K562 (cell line): ENCODE results near the gene GABRP. TPM values are rescaled to one million over a fixed set of nuclear protein-coding genes. Genes with fewer than 3 reads are reported as not detected.

ENCODE experiments used
- ATAC-seq: fragments of 200-7000 bp; cut with Tn5 transposase; 3 replicates; pipeline ENCODE4 v1.9.1; 2020; ENCODE audit warnings: moderate library complexity
- BruUV-seq: library from RNA; stranded (reverse); fragments of 400-500 nt; replicated peaks from 2 replicates; lab custom pipeline; 2021; lab: Mats Ljungman, UMichigan
- CTCF ChIA-PET: fragments of 300-600 bp; formaldehyde crosslinking; extraction: SDS; loops from one replicate; lab custom pipeline; 2021; ENCODE audit warnings: low intra/inter-chr PET ratio; lab: Yijun Ruan, JAX
- POLR2A ChIA-PET: fragments of 300-600, 350-650 bp; sonication (Branson Sonifier 250); formaldehyde crosslinking; extraction: SDS; loops from one replicate; lab custom pipeline; 2021; ENCODE audit warnings: antibody characterized with exemption, inconsistent platforms; lab: Yijun Ruan, JAX
- DNase-seq, 4 experiments: peaks; one replicate each; pipeline versions ENCODE4 v3.0.0 to v3.0.0-alpha.2; 2011 to 2018; ENCODE audit warnings: low spot score in 3 of 4, mixed read lengths in 3 of 4; ENCODE audit errors: extremely low read depth in 1 of 4
- FAIRE-seq: peaks from 2 replicates; lab custom pipeline; 2011; peaks lifted over from hg19 to GRCh38; lab: Jason Lieb, UNC
- H2AFZ ChIP-seq: 2 replicates; pipeline ENCODE4 v1.6.0; 2011; ENCODE audit warnings: low read depth, low read length, control low read depth, inconsistent platforms
- H3K27ac ChIP-seq: fragments of 200-600 bp; 3 replicates; pipeline ENCODE4 v1.8.0; 2011; ENCODE audit warnings: low read depth, mild to moderate bottlenecking, control low read depth, inconsistent platforms, low read length, moderate library complexity, mixed read lengths; ENCODE audit errors: extremely low read depth
- H3K27me3 ChIP-seq, 2 experiments: fragments of 300-600 bp in 1 of 2; 2 replicates in 1 of 2; 3 replicates in 1 of 2; pipeline versions ENCODE4 v1.6.0 to v1.8.0; 2011; ENCODE audit warnings: inconsistent platforms in 2 of 2, low read length in 2 of 2, mild to moderate bottlenecking in 1 of 2, mixed read lengths in 1 of 2, moderate library complexity in 1 of 2; ENCODE audit not compliant: control insufficient read depth in 2 of 2, insufficient read depth in 2 of 2
- H3K36me3 ChIP-seq: fragments of 300-600 bp; 3 replicates; pipeline ENCODE4 v1.8.0; 2011; ENCODE audit warnings: mild to moderate bottlenecking, low read length, inconsistent platforms; ENCODE audit not compliant: control insufficient read depth, insufficient read depth
- H3K4me1 ChIP-seq, 2 experiments: fragments of 200-600 bp in 1 of 2; replicated peaks in 1 of 2; 2 replicates in 1 of 2; 3 replicates in 1 of 2; pipeline versions ENCODE4 v1.5.1 to v1.8.0; 2011; ENCODE audit warnings: inconsistent platforms in 2 of 2, low read length in 2 of 2, mild to moderate bottlenecking in 1 of 2, mixed read lengths in 1 of 2, moderate library complexity in 1 of 2; ENCODE audit not compliant: control insufficient read depth in 2 of 2, insufficient read depth in 2 of 2
- H3K4me2 ChIP-seq: 2 replicates; pipeline ENCODE4 v1.6.1; 2011; ENCODE audit warnings: low read length, control low read depth, inconsistent platforms, mixed read lengths; ENCODE audit not compliant: insufficient read depth
- H3K4me3 ChIP-seq: fragments of 200-600 bp; sonication (generic), shearing (Covaris generic); 2 replicates; pipeline ENCODE4 v1.5.1; 2016; ENCODE audit warnings: control low read depth, inconsistent platforms
- H3K79me2 ChIP-seq: fragments of 200-600 bp; 3 replicates; pipeline ENCODE4 v1.8.0; 2011; ENCODE audit warnings: low read length, inconsistent platforms; ENCODE audit not compliant: control insufficient read depth, insufficient read depth
- H3K9ac ChIP-seq, 2 experiments: 2 replicates each; pipeline versions ENCODE4 v1.6.0 to v1.6.1; 2011; ENCODE audit warnings: low read depth in 2 of 2, low read length in 2 of 2, control low read depth in 1 of 2, inconsistent platforms in 1 of 2, mild to moderate bottlenecking in 1 of 2, mixed read lengths in 1 of 2; ENCODE audit not compliant: insufficient read depth in 1 of 2
- H3K9me1 ChIP-seq: one replicate; pipeline ENCODE4 v1.6.0; 2011; ENCODE audit warnings: inconsistent platforms, mild to moderate bottlenecking, low read length, moderate library complexity; ENCODE audit not compliant: control insufficient read depth, insufficient read depth
- H3K9me3 ChIP-seq: replicated peaks from 2 replicates; pipeline ENCODE4 v1.5.1; 2011; ENCODE audit warnings: low read depth, low read length, inconsistent platforms; ENCODE audit not compliant: control insufficient read depth, insufficient read depth
- H4K20me1 ChIP-seq: replicated peaks from 2 replicates; pipeline ENCODE4 v1.6.1; 2011; ENCODE audit warnings: low read length, inconsistent platforms, mixed read lengths; ENCODE audit not compliant: control insufficient read depth, insufficient read depth
- BRD4 ChIP-seq: fragments of 200-600 bp; sonication (generic); IDR thresholded peaks from 2 replicates; pipeline ENCODE4 v1.6.1; 2017; ENCODE audit warnings: inconsistent platforms
- CBX5 ChIP-seq: IDR thresholded peaks from 2 replicates; pipeline ENCODE4 v1.6.1; 2014; ENCODE audit warnings: low read depth, borderline replicate concordance
- DPF2 ChIP-seq: fragments of 450-650 bp; IDR thresholded peaks from 2 replicates; pipeline ENCODE4 v1.6.1; 2016
- ETV1 ChIP-seq: fragments of 450-650 bp; conservative IDR thresholded peaks from 2 replicates; pipeline ENCODE4 v1.6.1; 2016; ENCODE audit warnings: missing genetic modification characterization, control low read depth, low read depth, missing compliant biosample characterization
- HMGN3 ChIP-seq: IDR thresholded peaks from 2 replicates; pipeline ENCODE4 v1.6.1; 2011; ENCODE audit warnings: borderline replicate concordance, low read depth, mild to moderate bottlenecking, mixed read lengths, low read length; ENCODE audit not compliant: insufficient read length; ENCODE audit errors: extremely low read depth
- KHSRP ChIP-seq: fragments of 450-650 bp; IDR thresholded peaks from 2 replicates; pipeline ENCODE4 v1.6.1; 2017
- MED1 ChIP-seq: sonication (generic); formaldehyde crosslinking; IDR thresholded peaks from 2 replicates; pipeline ENCODE4 v1.8.1; 2023; ENCODE audit warnings: missing genetic modification reagents, borderline replicate concordance
- MEF2A ChIP-seq: IDR thresholded peaks from 2 replicates; pipeline ENCODE4 v1.6.1; 2011; ENCODE audit warnings: low read depth, mild to moderate bottlenecking, low read length, moderate library complexity; ENCODE audit not compliant: control insufficient read depth
- MTA2 ChIP-seq: fragments of 450-650 bp; IDR thresholded peaks from 2 replicates; pipeline ENCODE4 v1.6.1; 2016; ENCODE audit warnings: low read depth
- NFXL1 ChIP-seq: fragments of 450-650 bp; formaldehyde crosslinking; IDR thresholded peaks from 2 replicates; pipeline ENCODE4 v1.4.0; 2021; ENCODE audit warnings: mild to moderate bottlenecking
- POLR2AphosphoS2 ChIP-seq: IDR thresholded peaks from 2 replicates; pipeline ENCODE4 v1.6.1; 2012; ENCODE audit warnings: low read length, improper control_type of control experiment
- POLR3G ChIP-seq: IDR thresholded peaks from 2 replicates; pipeline ENCODE4 v1.6.1; 2011; ENCODE audit not compliant: insufficient read length, insufficient replicate concordance; ENCODE audit errors: extremely low read depth
- SOX6 ChIP-seq: fragments of 450-650 bp; IDR thresholded peaks from 2 replicates; pipeline ENCODE4 v1.6.1; 2014; ENCODE audit warnings: mild to moderate bottlenecking
- ZKSCAN8 ChIP-seq: fragments of 200-800 bp; sonication (Bioruptor generic); IDR thresholded peaks from 2 replicates; pipeline ENCODE4 v1.6.1; 2016; ENCODE audit warnings: missing genetic modification characterization, missing compliant biosample characterization
- ZNF175 ChIP-seq: fragments of 200-800 bp; sonication (Bioruptor generic); IDR thresholded peaks from 2 replicates; pipeline ENCODE4 v1.6.1; 2016; ENCODE audit warnings: low read depth, mild to moderate bottlenecking, missing genetic modification characterization, missing compliant biosample characterization
- ZNF444 ChIP-seq: fragments of 250-450 bp; sonication (Bioruptor Pico); IDR thresholded peaks from 2 replicates; pipeline ENCODE4 v1.4.0; 2020; ENCODE audit warnings: mild to moderate bottlenecking, moderate library complexity
- ZNF445 ChIP-seq: fragments of 250-450 bp; sonication (Bioruptor Pico); IDR thresholded peaks from 2 replicates; pipeline ENCODE4 v1.4.0; 2020; ENCODE audit warnings: low read depth, mild to moderate bottlenecking, moderate library complexity
- WGBS: fragments of 100-300 bp; shearing (Covaris generic); methylation state at CpG from one replicate; pipeline ENCODE4 v1.1.6; 2016; ENCODE audit warnings: low coverage, mixed read lengths; ENCODE audit not compliant: insufficient coverage; ENCODE audit errors: missing lambda C conversion rate; 5-methylcytosine and 5-hydroxymethylcytosine counted together
- in situ Hi-C: fragments of 300-500 bp; cut with MboI; formaldehyde crosslinking; loops from 4 replicates; pipeline ENCODE4 v1.15.0; 2018; ENCODE audit warnings: inconsistent platforms, mixed read lengths
- intact Hi-C: fragments of 100-400 bp; cut with micrococcal nuclease; formaldehyde crosslinking; loops from 2 replicates; pipeline ENCODE4 v1.14.2; 2022
- polyA plus RNA-seq, 8 experiments: library from polyadenylated mRNA; depleted of rRNA in 4 of 8; stranded (reverse) in 5 of 8; unstranded in 3 of 8; fragments of >200 nt; fragmentation: Nextera tagmentation in 2 of 8; fragmentation: Illumina TruSeq in 1 of 8; extraction: Ambion mirVana in 2 of 8; extraction: Trizol in 1 of 8; gene quantifications; 2 replicates each; pipeline versions ENCODE4 v1.2.1 to v1.2.3, GENCODE V29; 2011 to 2014; ENCODE audit warnings: inconsistent platforms in 1 of 8, missing spikeins in 1 of 8
- total RNA-seq, 7 experiments: library from RNA; depleted of rRNA in 6 of 7; stranded (reverse); fragments of >200 nt in 6 of 7; fragmentation: Illumina TruSeq in 2 of 7; extraction: Trizol in 2 of 7; gene quantifications; 2 replicates each; pipeline versions ENCODE4 v1.2.1 to v1.2.3, GENCODE V29; 2011 to 2021; ENCODE audit warnings: low replicate concordance in 1 of 7
- TF ChIP-seq, protein P1 (sequence below), 3 experiments: fragments of 200-800 bp in 1 of 3; fragments of 250-450 bp in 1 of 3; fragments of 450-650 bp in 1 of 3; sonication (Bioruptor Pico) in 1 of 3; sonication (Bioruptor generic) in 1 of 3; formaldehyde crosslinking in 1 of 3; IDR thresholded peaks; 2 replicates each; pipeline versions ENCODE4 v1.6.1 to v1.8.0; 2016 to 2022; ENCODE audit warnings: mild to moderate bottlenecking in 2 of 3, missing genetic modification characterization in 2 of 3, missing compliant biosample characterization in 1 of 3, moderate library complexity in 1 of 3
- TF ChIP-seq, protein P2 (sequence below): sonication (generic); formaldehyde crosslinking; IDR thresholded peaks from 2 replicates; pipeline ENCODE4 v1.4.0; 2020; ENCODE audit warnings: mild to moderate bottlenecking, missing genetic modification reagents

GABRP gene
- total and polyA plus RNA-seq, 9 of the 15 experiments (the other 6 are each of a cell fraction or from before 2014, with no cell fraction given), result not detected

DNA sequence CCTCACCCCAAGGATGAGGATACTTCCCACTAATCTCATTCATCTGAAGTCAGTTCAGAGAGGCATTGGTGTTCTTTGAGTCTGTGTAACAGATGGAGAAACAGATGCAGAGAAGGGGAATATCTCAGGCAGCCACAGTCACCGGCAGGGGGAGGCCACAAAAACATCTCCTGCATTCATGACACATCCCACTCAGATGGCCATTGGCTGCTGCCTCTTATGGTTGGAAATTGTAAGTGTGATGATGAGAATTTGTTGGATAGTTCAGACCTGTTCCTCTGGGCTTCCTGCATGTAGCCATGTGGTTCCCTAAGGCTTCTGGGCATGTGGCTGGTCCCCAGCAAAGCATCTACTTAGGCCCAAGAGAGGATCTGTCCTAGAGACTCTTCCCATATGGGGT, 45.9 kb upstream of the GABRP start (continued):
- TF ChIP-seq, protein P1, sequence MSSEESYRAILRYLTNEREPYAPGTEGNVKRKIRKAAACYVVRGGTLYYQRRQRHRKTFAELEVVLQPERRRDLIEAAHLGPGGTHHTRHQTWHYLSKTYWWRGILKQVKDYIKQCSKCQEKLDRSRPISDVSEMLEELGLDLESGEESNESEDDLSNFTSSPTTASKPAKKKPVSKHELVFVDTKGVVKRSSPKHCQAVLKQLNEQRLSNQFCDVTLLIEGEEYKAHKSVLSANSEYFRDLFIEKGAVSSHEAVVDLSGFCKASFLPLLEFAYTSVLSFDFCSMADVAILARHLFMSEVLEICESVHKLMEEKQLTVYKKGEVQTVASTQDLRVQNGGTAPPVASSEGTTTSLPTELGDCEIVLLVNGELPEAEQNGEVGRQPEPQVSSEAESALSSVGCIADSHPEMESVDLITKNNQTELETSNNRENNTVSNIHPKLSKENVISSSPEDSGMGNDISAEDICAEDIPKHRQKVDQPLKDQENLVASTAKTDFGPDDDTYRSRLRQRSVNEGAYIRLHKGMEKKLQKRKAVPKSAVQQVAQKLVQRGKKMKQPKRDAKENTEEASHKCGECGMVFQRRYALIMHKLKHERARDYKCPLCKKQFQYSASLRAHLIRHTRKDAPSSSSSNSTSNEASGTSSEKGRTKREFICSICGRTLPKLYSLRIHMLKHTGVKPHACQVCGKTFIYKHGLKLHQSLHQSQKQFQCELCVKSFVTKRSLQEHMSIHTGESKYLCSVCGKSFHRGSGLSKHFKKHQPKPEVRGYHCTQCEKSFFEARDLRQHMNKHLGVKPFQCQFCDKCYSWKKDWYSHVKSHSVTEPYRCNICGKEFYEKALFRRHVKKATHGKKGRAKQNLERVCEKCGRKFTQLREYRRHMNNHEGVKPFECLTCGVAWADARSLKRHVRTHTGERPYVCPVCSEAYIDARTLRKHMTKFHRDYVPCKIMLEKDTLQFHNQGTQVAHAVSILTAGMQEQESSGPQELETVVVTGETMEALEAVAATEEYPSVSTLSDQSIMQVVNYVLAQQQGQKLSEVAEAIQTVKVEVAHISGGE (CRISPR knock-in tag; IDR thresholded peaks at IDR 0.05), result no peak
- TF ChIP-seq CBX5, result no peak
- TF ChIP-seq POLR3G, result no peak
- no peak for TF ChIP-seq MTA2
- TF ChIP-seq MED1, result no peak
- no peak for TF ChIP-seq ETV1
- no peak for TF ChIP-seq KHSRP
- TF ChIP-seq, all 486 proteins: peak for 0

DNA sequence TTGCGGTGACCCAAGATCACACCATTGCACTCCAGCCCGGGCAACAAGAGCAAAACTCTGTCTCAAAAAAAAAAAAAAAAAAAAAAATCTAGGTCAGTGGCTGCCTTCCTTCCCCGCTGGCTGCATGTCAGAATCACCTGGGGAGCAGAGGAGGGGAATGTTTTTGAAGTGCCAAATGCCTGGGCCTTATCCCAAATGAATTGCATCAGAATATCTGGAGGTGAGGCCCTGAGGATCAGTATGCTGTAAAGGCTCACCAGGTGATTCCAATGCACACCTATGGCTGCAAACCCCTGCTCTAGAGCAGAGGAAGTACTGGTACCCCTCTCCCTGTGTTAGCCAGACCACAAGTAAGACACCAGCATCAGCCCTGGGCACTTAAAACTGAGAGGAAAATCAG, 44.7 kb upstream of the GABRP start:
- no peak for FAIRE-seq
- BruUV-seq, result no TSS peak
- no peak for ATAC-seq
- no peak overlapping the region for H3K4me2 ChIP-seq
- H3K79me2 ChIP-seq, result no peaks in the 10 kb centered on the region
- no peaks in the 10 kb centered on the region; a peak in 1 of 5 replicates for H3K27me3 ChIP-seq
- H3K9me1 ChIP-seq, result no peaks in the 10 kb centered on the region
- H3K27ac ChIP-seq, result no peak overlapping the region
- H3K36me3 ChIP-seq, result no peaks in the 10 kb centered on the region
- no peaks in the 10 kb centered on the region for H4K20me1 ChIP-seq
- H2AFZ ChIP-seq, result no peak overlapping the region
- WGBS, result 0% methylated on average over 1 of the region's 3 CpGs
- H3K9me3 ChIP-seq, result no peaks in the 10 kb centered on the region
- POLR2A ChIA-PET, result no interaction called here
- CTCF ChIA-PET, result no interaction called here
- no peak overlapping the region for H3K4me3 ChIP-seq
- no peak for DNase-seq
- intact Hi-C loops, result no loop called here
- in situ Hi-C loops, result no loop called here
- H3K4me1 ChIP-seq, result no peaks in the 10 kb centered on the region
- no peak overlapping the region for H3K9ac ChIP-seq
- TF ChIP-seq SOX6, result no peak
- TF ChIP-seq ZNF444 (CRISPR knock-in tag), result no peak
- no peak for TF ChIP-seq POLR2AphosphoS2
- no peak for TF ChIP-seq BRD4
- TF ChIP-seq NFXL1, result no peak
- TF ChIP-seq, protein P2, sequence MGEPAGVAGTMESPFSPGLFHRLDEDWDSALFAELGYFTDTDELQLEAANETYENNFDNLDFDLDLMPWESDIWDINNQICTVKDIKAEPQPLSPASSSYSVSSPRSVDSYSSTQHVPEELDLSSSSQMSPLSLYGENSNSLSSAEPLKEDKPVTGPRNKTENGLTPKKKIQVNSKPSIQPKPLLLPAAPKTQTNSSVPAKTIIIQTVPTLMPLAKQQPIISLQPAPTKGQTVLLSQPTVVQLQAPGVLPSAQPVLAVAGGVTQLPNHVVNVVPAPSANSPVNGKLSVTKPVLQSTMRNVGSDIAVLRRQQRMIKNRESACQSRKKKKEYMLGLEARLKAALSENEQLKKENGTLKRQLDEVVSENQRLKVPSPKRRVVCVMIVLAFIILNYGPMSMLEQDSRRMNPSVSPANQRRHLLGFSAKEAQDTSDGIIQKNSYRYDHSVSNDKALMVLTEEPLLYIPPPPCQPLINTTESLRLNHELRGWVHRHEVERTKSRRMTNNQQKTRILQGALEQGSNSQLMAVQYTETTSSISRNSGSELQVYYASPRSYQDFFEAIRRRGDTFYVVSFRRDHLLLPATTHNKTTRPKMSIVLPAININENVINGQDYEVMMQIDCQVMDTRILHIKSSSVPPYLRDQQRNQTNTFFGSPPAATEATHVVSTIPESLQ, result no peak
- TF ChIP-seq ZNF175 (CRISPR knock-in tag), result no peak
- TF ChIP-seq ZKSCAN8, result no peak
- no peak for TF ChIP-seq HMGN3
- no peak for TF ChIP-seq ZNF445 (CRISPR knock-in tag)
- no peak for TF ChIP-seq MEF2A
- TF ChIP-seq DPF2, result no peak
